Right ventricle myocardium superior (tissue), 1 donor: Measurements from ENCODE around the gene TBCA. TPM values are rescaled to one million over a fixed set of nuclear protein-coding genes. Genes with fewer than 3 reads are reported as not detected.

Experiments
- ATAC-seq: fragments of 200-7000 bp; cut with Tn5 transposase; one replicate; pipeline ENCODE4 v1.9.1; 2020; ENCODE audit warnings: mild to moderate bottlenecking; ENCODE audit not compliant: poor library complexity
- DNase-seq: peaks from one replicate; pipeline ENCODE4 v3.0.0-alpha.2; 2020
- intact Hi-C: fragments of 100-400 bp; cut with DNase I; formaldehyde crosslinking; loops from one replicate; pipeline ENCODE4 v1.11.2; 2022
- total RNA-seq: library from RNA; stranded (reverse); fragmentation: NEBNext Ultra II Directional; extraction: Animal tissue kit (Norgen Biotek cat#: 25700); gene quantifications from one replicate; pipeline ENCODE4 v1.2.1, GENCODE V29; 2021
- donor health status: DM: no; HTN: yes; CAD: no; lungs with severe emphysema.

Gene TBCA
- total RNA-seq, 1 donor from 2014 or later: 114 TPM

DNA sequence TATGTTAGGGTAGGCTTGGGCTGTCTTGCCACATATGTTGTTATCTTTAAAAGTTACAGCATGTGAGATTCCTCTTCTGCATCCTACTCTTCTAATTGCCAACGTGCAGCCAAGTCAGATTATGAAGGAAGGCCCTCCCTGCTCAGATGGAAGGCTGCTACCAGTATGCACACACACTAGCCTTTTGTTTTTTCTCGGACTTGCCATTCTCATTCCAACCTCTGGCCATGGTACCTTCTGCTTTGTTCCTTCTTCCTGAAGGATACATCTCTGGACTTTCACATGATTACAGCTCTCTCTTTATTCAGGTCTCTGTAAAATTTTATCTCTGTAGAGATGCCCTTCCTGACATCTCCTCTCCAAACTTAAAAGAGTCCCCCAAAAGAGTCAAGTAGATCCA lies 124.8 kb downstream of the TBCA start:
- no peak for DNase-seq
- intact Hi-C loops: no loop called here
- ATAC-seq: no peak

DNA sequence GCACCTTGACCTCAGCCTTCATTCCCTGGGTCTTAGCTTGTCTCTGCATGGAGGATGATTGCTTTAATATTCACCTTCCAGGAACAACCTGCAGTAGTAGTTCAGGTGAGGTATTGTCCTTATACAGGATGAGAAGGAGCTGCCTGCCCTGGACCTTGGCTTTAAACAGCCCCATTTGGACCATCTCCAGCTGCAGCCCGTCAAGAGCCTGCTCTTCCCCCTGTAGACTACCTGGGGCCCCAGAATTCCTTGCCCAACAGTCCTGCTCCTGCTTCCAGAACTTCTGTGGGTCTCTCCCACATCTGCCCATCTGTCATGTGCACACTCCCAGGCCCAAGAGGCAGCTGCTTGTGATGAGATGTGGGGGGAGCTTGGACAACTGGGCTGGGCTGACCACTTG lies 125.5 kb downstream of the TBCA start:
- intact Hi-C loops: no loop called here
- ATAC-seq (no peak), DNase-seq (no peak)

DNA sequence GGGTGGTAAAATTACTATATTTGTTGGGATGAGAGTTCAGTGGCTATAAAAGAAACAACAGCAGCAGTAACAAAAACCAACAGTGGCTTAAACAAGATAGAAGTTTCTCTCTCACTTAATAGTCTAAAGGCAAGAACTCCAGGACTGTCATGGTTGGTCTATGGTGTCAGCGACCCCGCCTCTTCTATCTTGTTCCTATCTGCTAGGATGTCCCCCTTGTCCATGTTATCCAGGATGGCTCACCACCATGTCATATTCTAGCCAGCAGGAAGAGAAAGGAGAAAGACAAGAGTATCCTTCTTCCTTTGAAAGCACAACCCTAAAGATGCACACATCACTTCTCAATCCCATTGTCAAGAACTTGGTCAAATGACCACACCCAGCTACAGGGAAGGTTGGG lies 126.4 kb downstream of the TBCA start:
- intact Hi-C loops: loop anchor here (10.0 kb wide), 1 partner anchor 365 kb away; no protein-coding TSS in a partner anchor
- no peak for DNase-seq
- ATAC-seq: no peak

DNA sequence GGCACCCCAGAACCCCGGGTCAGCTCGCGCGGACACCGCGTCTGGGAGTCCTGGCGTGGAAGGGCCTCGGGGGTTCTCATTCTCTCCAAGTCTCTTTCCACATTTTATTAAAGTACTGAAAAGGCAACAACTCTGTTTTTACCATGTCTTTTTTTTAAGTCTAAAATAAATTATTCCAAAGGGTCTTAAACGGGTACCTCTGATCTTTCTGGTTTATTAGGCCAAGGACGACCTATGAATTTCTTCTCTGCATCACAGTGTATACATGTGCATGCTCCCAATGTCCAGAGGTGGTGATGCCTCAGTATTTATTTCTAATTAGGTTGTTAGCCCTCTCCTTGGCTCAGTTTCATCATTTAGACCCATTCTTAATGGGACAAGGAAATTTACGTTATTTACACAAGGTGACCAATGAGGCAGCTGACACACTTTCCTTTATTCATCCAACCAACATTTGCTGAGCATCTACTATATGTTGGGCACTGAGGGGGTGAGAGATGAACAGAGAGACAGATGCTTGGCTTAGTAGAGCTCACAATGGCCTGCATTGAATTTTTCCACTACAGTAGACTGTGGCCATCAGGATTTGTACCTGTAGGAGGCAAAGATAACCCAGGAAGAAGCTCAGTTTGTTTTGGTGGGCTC lies 130.0 kb downstream of the TBCA start:
- intact Hi-C loops: loop anchor here (10.0 kb wide), 1 partner anchor 369 kb away; no protein-coding TSS in a partner anchor
- no peak for ATAC-seq
- no peak for DNase-seq

DNA sequence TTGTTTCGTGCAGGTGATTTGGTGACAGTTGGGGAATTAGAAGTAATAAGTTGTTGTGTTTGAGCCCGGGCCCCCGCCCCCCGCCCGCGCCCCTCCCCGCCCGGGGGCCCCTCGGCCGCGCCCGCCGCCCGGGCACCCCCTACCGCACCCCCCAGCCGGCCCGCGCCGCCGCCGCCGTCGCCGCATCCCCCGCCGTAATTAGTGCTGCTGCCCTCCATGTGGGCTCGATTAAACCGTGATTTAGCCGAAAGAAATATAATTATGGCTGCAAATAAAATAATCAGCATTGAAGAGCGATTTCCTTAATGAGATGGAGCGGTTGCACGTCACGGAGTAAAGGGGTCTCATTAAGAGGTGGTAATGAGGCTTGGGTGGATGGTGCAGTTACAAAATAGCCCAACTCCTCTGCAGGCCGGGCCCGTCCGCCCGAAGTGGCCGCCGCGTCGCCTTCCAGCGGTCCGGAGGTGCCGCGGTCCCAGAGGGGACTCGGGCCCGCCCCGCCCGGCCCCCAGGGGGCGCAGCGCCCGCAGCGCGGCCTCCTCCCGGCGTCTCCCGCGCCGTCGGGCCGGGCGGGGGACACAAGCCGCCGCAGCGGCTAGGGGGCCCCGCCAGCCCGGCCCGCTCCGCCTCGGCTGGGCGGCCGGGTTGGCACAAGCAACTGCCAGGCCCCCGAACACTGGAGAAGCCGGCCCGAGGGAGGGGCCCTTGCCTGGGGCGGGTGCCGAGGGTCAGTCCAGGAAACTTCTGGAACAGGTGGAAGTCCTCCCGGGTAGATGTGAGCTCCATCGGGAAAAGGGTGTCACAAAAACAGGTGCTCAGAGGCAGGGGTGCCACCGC lies 130.8 kb downstream of the TBCA start:
- intact Hi-C loops: loop anchor here (10.0 kb wide), 1 partner anchor 369 kb away; no protein-coding TSS in a partner anchor
- ATAC-seq: peak; percentile 80
- no peak for DNase-seq

DNA sequence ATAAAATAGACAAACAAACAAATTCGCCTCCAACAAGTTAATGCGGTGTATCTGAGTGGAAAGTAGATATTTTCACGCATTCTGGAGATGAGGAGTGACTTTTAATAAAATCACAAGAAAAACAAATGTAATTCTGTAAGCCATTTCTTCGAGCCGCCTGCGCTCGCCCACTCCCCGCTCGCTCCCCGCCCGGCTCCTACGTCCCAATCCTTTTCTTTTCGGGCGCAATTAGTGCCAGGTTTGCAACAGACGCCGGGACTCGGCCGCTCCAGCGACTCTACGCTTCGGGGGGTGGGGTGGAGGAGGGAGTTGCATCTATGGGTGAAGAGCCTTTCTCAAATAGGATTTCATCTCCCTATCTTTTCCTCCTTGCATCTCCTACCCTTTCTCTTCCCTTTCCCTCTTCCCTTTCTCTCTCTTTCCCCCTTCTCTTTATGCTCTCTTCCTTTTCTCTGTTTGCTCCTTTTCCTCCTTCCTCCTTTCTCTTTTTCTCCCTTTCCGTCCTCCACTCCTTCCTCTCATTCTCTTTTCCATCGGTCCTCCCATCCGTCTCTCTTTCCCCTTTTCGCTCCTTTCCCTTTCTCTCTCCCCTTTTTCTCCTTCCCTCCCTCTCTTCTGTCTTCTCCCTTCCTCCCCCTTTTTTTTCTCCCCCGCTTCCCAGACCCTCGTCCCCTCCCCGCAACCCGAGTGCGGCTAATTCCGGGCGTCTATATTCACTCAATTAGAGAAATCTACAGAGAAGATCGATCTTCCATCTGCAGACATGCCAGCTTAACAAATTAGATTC lies 131.6 kb downstream of the TBCA start:
- intact Hi-C loops: loop anchor here (10.0 kb wide), 1 partner anchor 370 kb away; no protein-coding TSS in a partner anchor
- ATAC-seq: no peak
- no peak for DNase-seq

DNA sequence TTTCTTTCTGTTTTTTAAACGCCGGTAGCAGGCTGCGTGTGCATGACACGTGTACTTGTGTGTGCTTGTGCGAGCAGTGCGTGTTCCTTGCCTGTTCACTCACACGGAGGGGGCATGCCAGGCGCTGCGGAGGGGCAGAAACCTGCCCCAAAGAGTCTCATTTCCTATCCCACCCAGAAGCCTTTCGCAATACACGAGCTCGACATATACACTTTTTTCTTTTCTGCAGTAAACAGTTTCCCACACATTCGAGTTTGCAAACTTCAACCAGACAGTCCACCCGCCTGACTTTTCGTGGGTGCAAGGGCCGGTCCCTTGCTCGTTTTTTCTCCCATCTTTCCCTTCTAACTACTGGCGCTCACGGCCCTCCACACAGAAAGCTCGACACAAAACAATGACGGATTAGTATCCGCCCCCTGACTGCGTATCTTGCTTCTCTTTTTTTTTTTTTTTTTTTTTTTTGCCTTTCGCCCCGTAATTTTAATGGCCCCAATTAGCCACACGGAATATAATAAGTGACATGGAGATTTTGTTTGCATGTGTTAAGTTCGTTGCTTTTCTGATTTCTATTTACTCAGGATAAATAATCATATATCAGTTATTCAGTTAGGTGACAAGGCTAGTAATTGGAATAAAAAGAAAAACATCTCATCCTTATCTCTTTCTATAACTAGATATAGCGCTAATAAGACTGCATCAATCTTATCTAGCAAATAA lies 132.3 kb downstream of the TBCA start:
- ATAC-seq: no peak
- intact Hi-C loops: loop anchor here (10.0 kb wide), 1 partner anchor 371 kb away; no protein-coding TSS in a partner anchor
- DNase-seq: no peak

DNA sequence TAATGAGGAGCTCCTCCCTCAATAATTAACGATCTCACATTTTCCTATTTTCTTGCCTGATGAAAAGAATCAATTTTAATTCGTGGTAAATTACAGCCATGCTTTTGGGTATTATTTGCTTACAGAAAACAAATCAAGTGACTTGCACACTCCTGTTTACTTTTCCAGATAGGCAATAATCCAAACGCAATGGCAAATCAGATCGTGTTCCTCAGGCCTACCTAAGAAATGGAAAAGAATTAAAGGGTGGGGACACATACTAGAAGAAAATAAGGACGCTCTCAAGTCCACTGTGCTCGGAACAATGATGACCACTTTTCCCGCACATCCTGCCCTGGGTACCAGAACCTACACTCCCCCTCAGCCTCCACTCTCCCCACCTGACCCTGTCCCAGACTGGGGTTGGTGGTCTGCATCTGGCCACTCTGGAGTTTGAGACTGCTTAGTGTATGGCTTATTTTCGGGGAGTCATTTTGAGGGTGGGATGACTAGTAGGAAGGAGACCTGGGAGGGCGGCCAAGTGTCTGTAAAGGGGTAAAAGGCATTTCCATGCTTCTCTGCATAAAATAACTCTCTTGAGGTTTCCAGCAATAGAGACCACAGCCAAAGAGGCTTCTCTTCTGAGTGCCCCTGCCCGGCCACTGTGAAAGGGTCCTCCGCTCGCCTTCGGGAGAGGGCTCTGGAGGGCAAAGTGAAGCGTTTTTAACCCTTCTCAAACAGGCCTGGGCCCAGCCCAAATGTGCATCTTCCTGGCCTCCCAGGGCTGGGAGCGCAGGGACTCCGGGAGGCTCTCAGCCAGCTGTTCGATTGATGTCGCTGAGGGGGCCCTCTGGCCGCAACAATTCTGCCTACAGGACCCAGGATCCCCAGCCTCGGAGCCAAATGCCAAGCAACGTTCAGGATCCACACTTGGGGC lies 133.1 kb downstream of the TBCA start:
- intact Hi-C loops: loop anchor here (10.0 kb wide), 1 partner anchor 372 kb away; no protein-coding TSS in a partner anchor
- ATAC-seq (no peak), DNase-seq (no peak)

DNA sequence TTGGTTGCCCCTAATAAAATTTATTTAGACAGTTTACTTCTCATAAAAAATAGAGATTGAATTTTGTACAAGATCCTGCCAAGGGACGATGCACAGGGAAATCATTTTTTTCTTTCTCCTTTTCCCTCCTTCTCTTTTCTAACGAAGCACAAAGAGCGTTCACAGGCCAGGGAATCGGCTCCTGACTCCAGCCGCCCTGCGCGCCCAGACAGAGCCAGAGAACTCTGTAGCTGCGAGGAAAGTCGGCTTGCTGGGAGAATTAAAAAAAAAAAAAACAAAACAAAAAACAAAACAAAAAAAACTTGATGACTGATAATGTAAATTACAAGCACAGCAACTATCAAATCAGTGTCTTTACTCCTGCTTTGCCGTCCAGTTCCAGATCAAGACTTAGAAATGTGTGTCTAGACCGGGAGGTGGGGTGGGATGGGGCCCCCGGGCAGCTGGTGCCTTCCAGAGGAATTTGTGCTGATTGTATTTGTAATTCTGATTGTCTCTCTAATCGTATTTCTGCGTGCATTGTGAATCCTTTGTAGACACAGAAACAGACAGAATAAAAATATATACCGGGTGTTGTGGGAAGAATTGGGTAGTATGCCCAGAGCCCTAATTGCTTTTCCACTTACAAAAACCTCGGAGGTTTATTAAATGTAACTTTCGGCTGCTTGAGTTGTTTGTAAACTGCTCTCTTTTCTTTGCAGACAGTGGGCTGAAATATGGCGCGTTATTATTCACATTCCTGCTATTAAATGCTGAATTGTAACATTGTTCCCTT lies 134.0 kb downstream of the TBCA start:
- intact Hi-C loops: loop anchor here (10.0 kb wide), 1 partner anchor 373 kb away; no protein-coding TSS in a partner anchor
- DNase-seq: no peak
- ATAC-seq: no peak

DNA sequence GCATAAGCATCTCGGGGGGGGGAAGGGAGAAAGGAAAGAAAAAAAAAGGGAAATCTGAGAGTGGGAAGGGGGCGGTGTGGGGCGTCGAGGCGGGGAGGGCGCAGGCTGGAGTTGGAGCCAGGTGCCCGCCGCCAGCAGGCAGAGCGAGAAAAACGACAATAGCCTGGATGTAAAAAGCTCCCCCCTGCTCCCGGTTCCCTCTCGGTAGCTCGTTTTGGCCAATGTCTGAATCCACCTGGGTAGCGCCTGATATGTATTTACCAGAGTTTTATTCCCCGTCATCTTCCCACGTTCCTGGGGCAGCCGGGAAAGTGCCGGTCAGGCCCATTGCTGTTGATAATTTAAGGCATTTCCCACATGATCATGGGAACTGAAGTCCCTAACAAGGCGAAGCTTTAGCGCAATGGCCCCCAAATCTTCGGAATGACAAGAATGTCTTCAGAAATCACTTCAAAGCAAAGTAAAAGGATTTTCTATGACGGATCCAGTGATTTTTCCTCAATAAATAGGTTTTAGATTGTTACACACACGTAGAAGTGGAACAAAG lies 134.7 kb downstream of the TBCA start:
- DNase-seq: no peak
- no peak for ATAC-seq
- intact Hi-C loops: loop anchor here (10.0 kb wide), 1 partner anchor 373 kb away; no protein-coding TSS in a partner anchor

Other genes with a start within 250 kb of the TBCA start
- not detected for gene OTP, start 137.6 kb downstream of the TBCA start, total RNA-seq